D721Med (cell line): ENCODE results near the gene UBR4.

Experiments
- DNase-seq: peaks from one replicate; pipeline ENCODE4 v3.0.0; 2011; ENCODE audit warnings: low spot score; ENCODE audit not compliant: insufficient read length
- FAIRE-seq: peaks from 2 replicates; lab custom pipeline; 2011; peaks lifted over from hg19 to GRCh38; lab: Jason Lieb, UNC
- CTCF ChIP-seq: IDR thresholded peaks from 2 replicates; pipeline ENCODE4 v1.5.1; 2012; ENCODE audit warnings: mild to moderate bottlenecking, control low read depth; ENCODE audit not compliant: insufficient read depth; ENCODE audit errors: missing control alignments

Gene UBR4

GRCh38 chr1:19096036-19096833 lies 113.8 kb downstream of the UBR4 start:
- no peak for FAIRE-seq
- DNase-seq: no peak
- peak; percentile 62 for TF ChIP-seq CTCF

GRCh38 chr1:19091196-19091953 lies 118.7 kb downstream of the UBR4 start:
- DNase-seq: no peak
- TF ChIP-seq CTCF: no peak
- FAIRE-seq: no peak

- no peak for FAIRE-seq
- DNase-seq: no peak
- no peak for TF ChIP-seq CTCF
Observed at GRCh38 chr1:19089524-19089923, 120.5 kb downstream of the UBR4 start.

- DNase-seq (no peak), FAIRE-seq (no peak)
- TF ChIP-seq CTCF: no peak
Observed at GRCh38 chr1:19088717-19089442, 121.2 kb downstream of the UBR4 start.

GRCh38 chr1:19087737-19088594 lies 122.1 kb downstream of the UBR4 start:
- DNase-seq (no peak), FAIRE-seq (no peak)
- TF ChIP-seq CTCF: no peak

- no peak for TF ChIP-seq CTCF
- DNase-seq: no peak
- no peak for FAIRE-seq
Observed at GRCh38 chr1:19087017-19087736, 122.9 kb downstream of the UBR4 start.
